Mesodermal cell (in vitro differentiated cells): ENCODE data around the gene ZBTB24.

Experiments used
- H3K27ac ChIP-seq: 2 replicates; pipeline ENCODE4 v1.7.0; 2013; ENCODE audit warnings: mild to moderate bottlenecking, low read depth, low read length, moderate library complexity; ENCODE audit not compliant: severe bottlenecking
- H3K36me3 ChIP-seq: 2 replicates; pipeline ENCODE4 v1.7.1; 2013; ENCODE audit warnings: mild to moderate bottlenecking, low read length, moderate library complexity; ENCODE audit not compliant: control insufficient read depth, insufficient read depth
- H3K4me1 ChIP-seq: one replicate; pipeline ENCODE4 v1.7.1; 2013; ENCODE audit warnings: mild to moderate bottlenecking, low read length; ENCODE audit not compliant: insufficient read depth, control insufficient read depth, poor library complexity, severe bottlenecking
- H3K4me3 ChIP-seq: 2 replicates; pipeline ENCODE4 v1.7.0; 2013; ENCODE audit warnings: low read length, control low read depth, mild to moderate bottlenecking; ENCODE audit not compliant: insufficient read depth, poor library complexity, severe bottlenecking; ENCODE audit errors: extremely low read depth
- H3K9me3 ChIP-seq: 2 replicates; pipeline ENCODE4 v1.7.1; 2013; ENCODE audit warnings: mild to moderate bottlenecking, low read length, moderate library complexity; ENCODE audit not compliant: control insufficient read depth
- WGBS, 2 experiments: methylation state at CpG; one replicate each; pipeline ENCODE4 v1.1.5; 2013; ENCODE audit warnings: missing lambda C conversion rate in 2 of 2; ENCODE audit not compliant: insufficient coverage in 2 of 2; 5-methylcytosine and 5-hydroxymethylcytosine counted together

ZBTB24 gene

GRCh38 chr6:109456710-109457561 is 26.1 kb downstream of the ZBTB24 start:
- H3K27ac ChIP-seq = no peak overlapping the region
- H3K9me3 ChIP-seq = no peaks in the 10 kb centered on the region
- WGBS, 2 experiments = 75 to 85% methylated on average over 14 of the region's 16 CpGs

GRCh38 chr6:109456111-109456583 is 26.9 kb downstream of the ZBTB24 start:
- H3K27ac ChIP-seq = no peak overlapping the region
- WGBS, 2 experiments = 2 to 4% methylated on average over 30 to 36 of the region's 38 CpGs
- H3K9me3 ChIP-seq = no peaks in the 10 kb centered on the region
- H3K4me1 ChIP-seq = peaks cover 16% of the 10 kb centered on the region
- H3K4me3 ChIP-seq = peak overlapping the region; percentile 69
- H3K36me3 ChIP-seq = peaks cover 31% of the 10 kb centered on the region

More at GRCh38 chr6:109456710-109457561, 26.1 kb downstream of the ZBTB24 start:
- peak overlapping the region; percentile 69 for H3K4me3 ChIP-seq
- H3K4me1 ChIP-seq = peaks cover 16% of the 10 kb centered on the region
- H3K36me3 ChIP-seq = peaks cover 28% of the 10 kb centered on the region

- peaks cover 34% of the 10 kb centered on the region for H3K36me3 ChIP-seq
- H3K9me3 ChIP-seq = no peaks in the 10 kb centered on the region
- H3K27ac ChIP-seq = peak within 1 kb of the TSS; percentile 64
- H3K4me1 ChIP-seq = peaks cover 16% of the 10 kb centered on the region
- peak within 1 kb of the TSS; percentile 69 for H3K4me3 ChIP-seq
- whole genome bisulfite sequencing, 2 experiments = 0 to 1% methylated on average over 31 to 40 of the region's 70 CpGs
These were observed 27.4 kb downstream of the ZBTB24 start, which contains the start of gene MICAL1 for GRCh38 chr6:109455437-109456110. Gene MICAL1 (minus strand): TSS chr6:109455772. CDS start chr6:109454196, 1,576 bp downstream.

- 2 to 14% methylated on average over 15 to 18 of the region's 48 CpGs for WGBS, 2 experiments
- Histone ChIP-seq H3K4me1 (peaks cover 16% of the 10 kb centered on the region), H3K9me3 (no peaks in the 10 kb centered on the region), H3K36me3 (peaks cover 42% of the 10 kb centered on the region), H3K27ac (peak overlapping the region; percentile 64), H3K4me3 (peak overlapping the region; percentile 69)
These were observed 28.3 kb downstream of the ZBTB24 start for GRCh38 chr6:109454496-109455436.

- H3K4me1 ChIP-seq = peaks cover 16% of the 10 kb centered on the region
- no peaks in the 10 kb centered on the region for H3K9me3 ChIP-seq
- no peak overlapping the region for H3K27ac ChIP-seq
- H3K36me3 ChIP-seq = peaks cover 47% of the 10 kb centered on the region
- H3K4me3 ChIP-seq = peak overlapping the region; percentile 69
- WGBS, 2 experiments = 90 to 96% methylated on average over 21 to 26 of the region's 27 CpGs
These were observed 29.2 kb downstream of the ZBTB24 start for GRCh38 chr6:109453594-109454495.

GRCh38 chr6:109453156-109453555 is 29.9 kb downstream of the ZBTB24 start:
- H3K9me3 ChIP-seq = no peaks in the 10 kb centered on the region
- WGBS, 2 experiments = 96 to 100% methylated on average over 2 of the region's 2 CpGs
- no peak overlapping the region for H3K4me3 ChIP-seq
- H3K4me1 ChIP-seq = peaks cover 16% of the 10 kb centered on the region
- H3K36me3 ChIP-seq = peaks cover 50% of the 10 kb centered on the region
- no peak overlapping the region for H3K27ac ChIP-seq

- no peak overlapping the region for H3K27ac ChIP-seq
- H3K9me3 ChIP-seq = no peaks in the 10 kb centered on the region
- 90 to 100% methylated on average over 7 to 9 of the region's 9 CpGs for WGBS, 2 experiments
- H3K36me3 ChIP-seq = peaks cover 58% of the 10 kb centered on the region
- H3K4me1 ChIP-seq = peaks cover 16% of the 10 kb centered on the region
- H3K4me3 ChIP-seq = no peak overlapping the region
These were observed 30.8 kb downstream of the ZBTB24 start for GRCh38 chr6:109452181-109452580.

GRCh38 chr6:109451376-109451775 is 31.6 kb downstream of the ZBTB24 start:
- WGBS, 2 experiments = 95% methylated on average over 5 to 6 of the region's 7 CpGs
- Histone ChIP-seq H3K4me1 (peaks cover 16% of the 10 kb centered on the region), H3K4me3 (no peak overlapping the region), H3K9me3 (no peaks in the 10 kb centered on the region), H3K36me3 (peaks cover 66% of the 10 kb centered on the region), H3K27ac (no peak overlapping the region)

- H3K4me1 ChIP-seq = peaks cover 16% of the 10 kb centered on the region
- H3K36me3 ChIP-seq = peaks cover 71% of the 10 kb centered on the region
- 97 to 100% methylated on average over 2 to 3 of the region's 3 CpGs for WGBS, 2 experiments
- H3K27ac ChIP-seq = no peak overlapping the region
- H3K9me3 ChIP-seq = no peaks in the 10 kb centered on the region
- no peak overlapping the region for H3K4me3 ChIP-seq
These were observed 32.2 kb downstream of the ZBTB24 start for GRCh38 chr6:109450801-109451200.
